H1 (cell line): Measurements from ENCODE around the gene RALA. TPM values are rescaled to one million over a fixed set of nuclear protein-coding genes. Genes with fewer than 3 reads are reported as not detected.

ENCODE experiments used
- ASH2L ChIP-seq: fragments of 200-600, 300-600 bp; sonication (generic); IDR thresholded peaks from one replicate; pipeline ENCODE4 v1.7.1; 2017; ENCODE audit warnings: low read length
- CHD1 ChIP-seq: IDR thresholded peaks from 2 replicates; pipeline ENCODE4 v1.6.1; 2012; ENCODE audit warnings: low read depth, low read length, improper control_type of control experiment
- E2F6 ChIP-seq: IDR thresholded peaks from 2 replicates; pipeline ENCODE4 v1.6.1; 2012; ENCODE audit warnings: inconsistent platforms
- MAFK ChIP-seq: IDR thresholded peaks from 2 replicates; pipeline ENCODE4 v1.6.1; 2012; ENCODE audit warnings: low read depth, mild to moderate bottlenecking, improper control_type of control experiment, low read length
- NANOG ChIP-seq: IDR thresholded peaks from 2 replicates; pipeline ENCODE4 v1.6.1; 2011; ENCODE audit warnings: low read length, low read depth, mild to moderate bottlenecking, inconsistent platforms; ENCODE audit not compliant: insufficient read depth, poor library complexity, severe bottlenecking
- TBP ChIP-seq: IDR thresholded peaks from 2 replicates; pipeline ENCODE4 v1.6.1; 2011; ENCODE audit warnings: low read depth, low read length, improper control_type of control experiment
- TEAD4 ChIP-seq: IDR thresholded peaks from 2 replicates; pipeline ENCODE4 v1.6.1; 2012; ENCODE audit warnings: low read depth, low read length, inconsistent platforms, mixed read lengths
- polyA plus RNA-seq, 7 experiments: library from polyadenylated mRNA; depleted of rRNA in 3 of 7; stranded (reverse) in 5 of 7; unstranded in 2 of 7; fragments of >200 nt in 5 of 7; fragments of 200-250 nt in 2 of 7; gene quantifications; 1 replicate in 5 of 7; 2 replicates in 1 of 7; 4 replicates in 1 of 7; pipeline versions ENCODE4 v1.2.1 to v1.2.3, GENCODE V29; 2011 to 2013; ENCODE audit warnings: missing spikeins in 2 of 7, mixed read lengths in 2 of 7
- total RNA-seq: library from RNA; stranded (reverse); fragmentation: NEBNext Ultra II Directional; extraction: Animal tissue kit (Norgen Biotek cat#: 25700); gene quantifications from 2 replicates; pipeline ENCODE4 v1.2.1, GENCODE V29; 2021

RALA gene
- total and polyA plus RNA-seq, 2 of the 8 experiments (the other 6 are each of a cell fraction or from before 2014, with no cell fraction given), result 24.1 to 72.8 TPM

- TF ChIP-seq MAFK (no peak), TEAD4 (no peak), NANOG (no peak), TBP (no peak), ASH2L (no peak), E2F6 (no peak), CHD1 (no peak)
Observed at GRCh38 chr7:39721919-39722597, 98.7 kb downstream of the RALA start (continued).
